ENCODE data around the gene WLS.
"Not testable (repeated sequence)": the region's sequence is repeated elsewhere in the genome, so short reads cannot be mapped to it uniquely, and the experiment has no call there.

Gene WLS

DNA sequence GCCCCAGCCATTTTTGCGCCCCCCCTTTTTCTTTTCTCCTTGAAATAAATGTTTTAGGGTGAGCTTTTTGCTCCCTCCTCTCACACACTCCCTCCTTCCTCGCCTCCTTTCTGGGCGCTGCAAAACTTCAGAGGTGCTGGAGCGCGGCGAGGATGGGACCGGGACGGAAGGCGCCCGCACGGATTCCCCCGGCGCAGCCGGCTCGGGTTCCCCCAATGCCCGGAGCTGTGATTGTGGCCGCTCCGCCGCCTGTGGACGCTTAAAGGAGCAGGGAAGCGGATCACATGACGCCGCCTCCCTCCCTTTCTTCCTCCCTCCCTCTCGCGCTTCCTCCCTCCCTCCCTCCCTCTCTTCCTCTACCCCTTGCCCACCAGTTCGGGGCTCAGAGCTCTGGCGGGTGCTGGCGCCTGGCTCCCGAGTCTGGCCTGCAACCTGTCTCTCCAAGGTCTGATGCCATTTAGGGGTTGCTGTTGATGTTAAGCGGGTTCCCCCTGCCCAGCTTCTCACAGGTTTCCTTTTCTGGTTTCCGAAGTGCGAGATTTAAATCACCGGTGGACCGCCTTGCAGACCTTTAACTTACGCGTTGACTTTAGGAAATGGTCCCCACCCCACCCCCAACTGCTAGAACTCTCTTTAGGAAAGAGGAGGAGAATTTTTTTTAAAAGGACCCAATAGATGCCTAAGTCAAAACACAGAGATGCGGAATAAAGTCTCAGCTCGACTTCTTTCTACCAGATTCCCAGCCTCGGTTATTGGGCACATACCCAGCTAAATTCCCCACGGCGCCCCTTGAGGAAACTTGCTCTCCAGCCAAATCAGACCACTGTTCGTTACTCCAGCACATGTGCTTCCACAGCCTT lies at the start of gene WLS:
Gene WLS (minus strand): TSS at position 235 of the 860 bp plus-strand sequence. CDS start 224 bp downstream, at position 11.
- H3K4me1 Mint-ChIP-seq = peaks cover 9% of the 10 kb centered on the region
- no peaks in the 10 kb centered on the region for H3K9me3 Mint-ChIP-seq
- no peaks in the 10 kb centered on the region for H3K36me3 Mint-ChIP-seq
- H3K27me3 Mint-ChIP-seq = peaks cover 17% of the 10 kb centered on the region
- no peak within 1 kb of the TSS for H3K27ac Mint-ChIP-seq
- peak within 1 kb of the TSS; percentile 84 for H3K4me3 Mint-ChIP-seq
- DNase-seq (ENCODE audit: low spot score in 2 of 2) (no peak), ATAC-seq (ENCODE audit: low read depth) (no peak)

DNA sequence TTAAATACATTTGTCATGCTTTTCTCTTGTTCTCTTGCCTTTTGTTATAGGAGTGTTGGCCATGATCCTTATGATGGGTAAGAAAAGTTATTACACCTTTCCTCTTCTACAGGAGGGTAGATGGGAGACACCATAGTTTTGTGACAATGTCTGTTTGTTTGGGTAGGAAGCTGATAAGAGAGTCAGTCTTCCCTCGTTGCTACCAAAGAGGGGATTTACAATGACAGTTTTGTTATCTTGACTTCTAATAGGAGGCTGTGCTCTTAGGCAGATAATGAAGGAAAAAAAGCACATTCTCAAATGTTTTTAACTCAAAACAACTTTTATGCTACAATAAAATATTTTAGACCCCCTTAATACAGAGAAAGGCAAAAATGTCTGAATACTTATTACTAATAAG lies 48.0 kb upstream of the WLS start:
- Mint-ChIP-seq H3K27me3 (peaks cover 2% of the 10 kb centered on the region), H3K27ac (no peak overlapping the region), H3K9me3 (peaks cover 2% of the 10 kb centered on the region), H3K36me3 (peaks cover 2% of the 10 kb centered on the region), H3K4me1 (no peaks in the 10 kb centered on the region), H3K4me3 (no peak overlapping the region)
- no peak for ATAC-seq (ENCODE audit: low read depth)
- DNase-seq (ENCODE audit: low spot score in 2 of 2) = no peak

DNA sequence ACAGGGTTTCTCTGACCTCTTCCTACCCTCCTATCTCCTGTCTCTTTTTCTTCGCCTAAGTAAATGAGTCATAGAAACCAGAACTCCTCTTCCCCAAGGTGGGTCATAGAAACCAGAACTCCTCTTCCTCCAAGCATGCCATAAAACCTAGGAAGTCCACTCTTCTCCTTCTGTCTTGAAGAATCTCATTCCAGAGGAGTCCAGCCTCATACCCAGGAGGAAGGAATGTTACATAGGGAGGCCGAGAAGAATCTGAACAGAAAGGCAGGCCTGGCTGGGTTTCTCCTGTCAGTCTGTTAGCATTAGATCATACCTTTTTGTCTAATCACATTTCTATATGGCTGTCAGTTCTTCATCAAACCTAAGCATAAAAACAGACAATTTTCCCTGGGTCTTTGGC lies 47.5 kb upstream of the WLS start:
- ATAC-seq (ENCODE audit: low read depth) (no peak), DNase-seq (ENCODE audit: low spot score in 2 of 2) (no peak)
- no peak overlapping the region for H3K4me3 Mint-ChIP-seq
- no peak overlapping the region for H3K27ac Mint-ChIP-seq
- H3K4me1 Mint-ChIP-seq = no peaks in the 10 kb centered on the region
- H3K36me3 Mint-ChIP-seq = no peaks in the 10 kb centered on the region
- H3K27me3 Mint-ChIP-seq = no peaks in the 10 kb centered on the region
- no peaks in the 10 kb centered on the region for H3K9me3 Mint-ChIP-seq

DNA sequence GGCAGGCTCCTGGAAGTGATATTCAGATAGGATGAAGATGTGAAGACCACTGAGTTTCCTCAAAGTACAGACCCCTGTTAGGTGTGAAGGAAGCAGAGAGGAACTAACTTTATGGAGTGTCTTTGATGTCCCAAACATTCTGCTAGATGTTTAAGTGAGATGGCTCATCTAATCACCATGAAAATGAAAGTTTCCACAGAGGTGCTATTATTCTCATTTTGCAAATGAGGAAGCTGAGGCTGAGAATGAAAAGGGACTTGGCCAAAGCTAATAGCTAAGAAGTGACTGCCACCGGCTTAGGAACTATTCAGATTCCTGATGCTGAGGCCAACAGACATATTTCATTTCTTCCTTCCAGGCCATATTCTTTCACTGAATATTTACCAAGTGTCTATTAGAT lies 45.9 kb upstream of the WLS start:
- no peak for ATAC-seq (ENCODE audit: low read depth)
- Mint-ChIP-seq H3K9me3 (no peaks in the 10 kb centered on the region), H3K36me3 (no peaks in the 10 kb centered on the region), H3K4me1 (no peaks in the 10 kb centered on the region), H3K27me3 (no peaks in the 10 kb centered on the region), H3K4me3 (no peak overlapping the region), H3K27ac (no peak overlapping the region)
- no peak for DNase-seq (ENCODE audit: low spot score in 2 of 2)

DNA sequence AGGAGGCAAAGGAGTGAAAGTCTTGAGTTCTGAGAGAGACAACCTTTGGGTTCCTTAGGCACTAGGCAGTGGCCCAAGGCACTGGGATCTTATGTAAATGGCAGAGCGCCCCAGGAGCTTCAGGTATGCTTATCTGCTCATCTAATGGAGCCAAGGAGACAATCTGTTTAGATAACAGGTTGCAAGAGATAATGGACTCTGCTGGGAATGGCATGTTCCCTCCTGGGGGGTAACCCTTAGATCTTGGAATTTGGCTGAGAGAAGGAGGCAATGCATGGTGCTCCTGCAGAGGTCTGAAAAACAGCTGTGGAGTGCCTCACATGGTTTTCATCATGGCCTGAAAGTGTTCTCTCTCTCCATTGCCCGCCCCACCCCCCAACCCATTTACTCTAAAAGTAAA lies 44.1 kb upstream of the WLS start:
- H3K4me3 Mint-ChIP-seq = no peak overlapping the region

DNA sequence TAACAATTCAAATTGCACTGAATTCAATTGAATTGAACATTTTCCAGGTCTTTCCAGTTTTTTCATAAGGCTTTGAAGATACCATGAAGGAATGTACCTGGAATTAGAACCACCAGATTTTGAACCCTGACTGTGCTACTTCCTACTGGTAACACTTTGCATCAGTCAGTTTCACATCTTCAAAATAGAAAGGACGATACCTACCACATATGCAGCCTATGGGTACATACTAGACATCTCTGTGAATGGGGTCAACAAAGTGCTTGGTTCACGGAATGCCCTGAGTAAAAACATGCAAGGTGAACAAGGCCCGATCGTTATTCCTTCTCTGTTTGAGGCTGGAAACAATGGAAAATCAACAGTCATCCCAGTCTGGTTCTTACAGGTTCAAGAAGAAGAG lies 41.2 kb upstream of the WLS start:
- DNase-seq (ENCODE audit: low spot score in 2 of 2) (no peak), ATAC-seq (ENCODE audit: low read depth) (no peak)
- H3K9me3 Mint-ChIP-seq = peaks cover 2% of the 10 kb centered on the region
- peaks cover 4% of the 10 kb centered on the region for H3K4me1 Mint-ChIP-seq
- no peak overlapping the region for H3K4me3 Mint-ChIP-seq
- peaks cover 2% of the 10 kb centered on the region for H3K27me3 Mint-ChIP-seq
- H3K27ac Mint-ChIP-seq = no peak overlapping the region
- H3K36me3 Mint-ChIP-seq = no peaks in the 10 kb centered on the region

More for the DNA sequence above, 44.1 kb upstream of the WLS start:
- Mint-ChIP-seq H3K9me3 (no peaks in the 10 kb centered on the region), H3K36me3 (no peaks in the 10 kb centered on the region), H3K27ac (no peak overlapping the region), H3K27me3 (no peaks in the 10 kb centered on the region), H3K4me1 (no peaks in the 10 kb centered on the region)
- ATAC-seq (ENCODE audit: low read depth) (no peak), DNase-seq (ENCODE audit: low spot score in 2 of 2) (no peak)

DNA sequence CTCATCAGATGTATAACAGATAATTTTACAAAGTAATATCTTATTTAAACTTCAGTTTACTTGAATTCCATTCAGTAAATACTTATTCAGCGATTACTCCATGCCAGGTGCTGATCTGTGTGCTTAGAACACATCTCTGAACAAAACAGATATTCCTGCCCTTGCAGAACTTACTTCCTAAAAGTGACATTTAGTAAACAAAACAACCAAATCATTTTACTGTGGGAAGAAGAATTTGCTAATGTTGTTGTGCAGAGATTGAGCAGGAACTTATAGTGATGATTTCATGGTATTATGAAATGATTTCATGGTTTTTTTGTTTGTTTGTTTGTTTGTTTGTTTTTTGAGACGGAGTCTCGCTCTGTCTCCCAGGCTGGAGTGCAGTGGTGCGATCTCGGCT lies 39.3 kb upstream of the WLS start:
- Mint-ChIP-seq H3K4me3 (no peak overlapping the region), H3K27ac (no peak overlapping the region), H3K27me3 (peaks cover 2% of the 10 kb centered on the region), H3K36me3 (no peaks in the 10 kb centered on the region), H3K9me3 (peaks cover 2% of the 10 kb centered on the region), H3K4me1 (peaks cover 4% of the 10 kb centered on the region)
- DNase-seq (ENCODE audit: low spot score in 2 of 2) (no peak), ATAC-seq (ENCODE audit: low read depth) (no peak)

DNA sequence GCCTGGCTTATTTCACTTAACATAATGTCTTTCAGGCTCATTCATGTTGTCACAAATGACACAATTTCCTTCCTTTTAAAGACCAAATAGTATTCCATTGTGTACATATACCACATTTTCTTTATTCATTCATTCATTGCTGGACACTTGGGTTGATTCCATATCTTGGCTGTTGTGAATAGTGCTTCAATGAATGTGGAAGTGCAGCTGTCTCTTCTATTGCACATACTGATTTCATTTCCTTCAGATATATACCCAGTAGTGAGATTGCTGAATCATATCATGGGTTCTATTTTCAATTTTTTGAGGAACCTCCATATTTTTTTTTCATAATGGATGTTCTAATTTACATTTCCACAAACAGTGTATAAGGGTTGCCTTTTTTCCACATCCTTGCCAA lies 38.6 kb upstream of the WLS start:
- no peak for ATAC-seq (ENCODE audit: low read depth)
- no peak overlapping the region for H3K4me3 Mint-ChIP-seq

DNA sequence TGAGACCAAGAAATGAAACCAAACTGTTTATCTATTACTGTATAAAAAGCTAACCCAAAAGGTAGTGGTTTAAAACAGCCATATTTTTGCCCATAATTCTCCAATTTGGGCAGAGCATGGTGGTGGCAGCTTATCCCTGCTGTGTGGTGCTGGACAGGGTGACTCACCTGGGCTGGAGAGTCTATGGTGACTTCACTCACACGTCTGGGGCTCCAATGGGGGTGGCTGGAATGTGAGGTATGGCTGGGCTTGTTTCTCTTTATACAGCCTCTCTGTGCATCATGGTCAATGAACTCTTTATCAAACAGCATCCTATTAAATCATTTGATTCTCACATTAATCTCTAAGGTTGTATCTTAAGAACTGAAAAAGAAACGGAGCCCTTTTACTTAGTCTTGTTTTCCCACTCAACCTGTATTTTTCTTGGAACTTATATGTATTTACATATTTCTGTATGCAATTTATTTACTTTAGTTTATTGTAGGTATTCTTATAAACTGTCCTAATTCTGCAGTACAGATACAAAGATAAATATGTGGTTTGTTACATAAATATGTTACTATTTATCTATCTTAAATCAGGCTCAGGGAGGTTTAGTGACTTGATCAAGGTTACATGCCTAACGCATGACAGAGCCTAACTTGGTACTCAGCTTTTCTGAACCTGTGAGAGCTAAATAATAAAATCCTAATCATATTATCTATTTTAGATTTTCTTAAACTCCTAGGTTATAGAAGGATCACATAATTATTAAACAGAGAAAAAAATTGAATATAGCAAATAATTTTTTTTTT lies 37.5 kb upstream of the WLS start:
- no peak overlapping the region for H3K4me3 Mint-ChIP-seq
- H3K27ac Mint-ChIP-seq = no peak overlapping the region
- ATAC-seq (ENCODE audit: low read depth) (no peak), DNase-seq (ENCODE audit: low spot score in 2 of 2) (no peak)
- peaks cover 2% of the 10 kb centered on the region for H3K27me3 Mint-ChIP-seq
- H3K9me3 Mint-ChIP-seq = peaks cover 2% of the 10 kb centered on the region
- peaks cover 4% of the 10 kb centered on the region for H3K4me1 Mint-ChIP-seq
- H3K36me3 Mint-ChIP-seq = no peaks in the 10 kb centered on the region

More for the DNA sequence above, 38.6 kb upstream of the WLS start:
- peaks cover 2% of the 10 kb centered on the region for H3K27me3 Mint-ChIP-seq
- H3K27ac Mint-ChIP-seq = no peak overlapping the region
- DNase-seq (ENCODE audit: low spot score in 2 of 2) = no peak
- no peaks in the 10 kb centered on the region for H3K36me3 Mint-ChIP-seq
- peaks cover 2% of the 10 kb centered on the region for H3K9me3 Mint-ChIP-seq
- H3K4me1 Mint-ChIP-seq = peaks cover 4% of the 10 kb centered on the region

DNA sequence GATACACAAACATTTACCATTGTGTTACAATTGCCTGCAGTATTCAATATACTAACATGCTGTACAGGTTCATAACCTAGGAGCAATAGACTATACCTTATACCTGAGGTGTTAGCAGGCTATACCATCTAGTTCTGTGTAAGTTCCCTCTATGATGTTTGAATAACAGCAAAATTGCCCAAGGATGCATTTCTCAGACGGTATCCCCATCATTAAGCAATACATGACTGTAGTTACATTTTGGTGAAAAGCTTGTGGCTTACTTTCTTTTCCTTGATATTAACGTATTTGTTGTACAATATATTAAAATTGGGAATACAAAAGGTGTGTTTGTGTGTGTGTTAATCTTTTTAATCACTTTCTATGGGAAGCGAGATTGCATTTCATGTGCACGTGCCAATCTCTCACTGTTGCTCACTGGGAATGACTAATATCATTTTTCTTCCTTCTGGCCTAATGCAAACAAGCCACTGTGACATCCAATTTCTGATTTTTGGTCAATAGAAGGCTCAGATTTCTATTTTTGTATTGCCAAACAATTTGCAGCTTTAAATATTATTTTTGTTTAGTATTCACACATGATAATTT lies 36.7 kb upstream of the WLS start:
- Mint-ChIP-seq H3K27ac (no peak overlapping the region), H3K4me1 (peaks cover 4% of the 10 kb centered on the region), H3K4me3 (no peak overlapping the region), H3K27me3 (peaks cover 2% of the 10 kb centered on the region), H3K9me3 (peaks cover 2% of the 10 kb centered on the region), H3K36me3 (no peaks in the 10 kb centered on the region)
- DNase-seq (ENCODE audit: low spot score in 2 of 2) (no peak), ATAC-seq (ENCODE audit: low read depth) (no peak)

DNA sequence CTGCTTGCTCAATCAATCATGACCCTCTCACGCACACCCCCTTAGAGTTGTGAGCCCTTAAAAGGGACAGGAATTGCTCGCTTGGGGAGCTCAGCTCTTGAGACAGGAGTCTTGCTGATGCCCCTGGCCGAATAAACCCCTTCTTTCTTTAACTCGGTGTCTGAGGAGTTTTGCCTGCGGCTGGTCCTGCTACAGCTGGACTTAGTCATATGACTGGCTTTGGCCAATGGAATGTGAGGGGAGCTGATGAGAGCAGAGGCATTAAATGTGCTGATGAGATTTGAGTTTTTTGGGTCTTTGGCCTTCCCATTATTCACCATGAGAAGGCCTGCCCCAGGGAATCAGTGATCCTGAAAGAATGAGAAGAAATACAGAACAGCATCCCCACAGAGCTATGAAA lies 24.5 kb upstream of the WLS start:
- not testable (repeated sequence) for H3K27ac Mint-ChIP-seq; H3K9me3 Mint-ChIP-seq; H3K4me3 Mint-ChIP-seq; H3K27me3 Mint-ChIP-seq; H3K36me3 Mint-ChIP-seq; H3K4me1 Mint-ChIP-seq; ATAC-seq (ENCODE audit: low read depth); DNase-seq (ENCODE audit: low spot score in 2 of 2)

DNA sequence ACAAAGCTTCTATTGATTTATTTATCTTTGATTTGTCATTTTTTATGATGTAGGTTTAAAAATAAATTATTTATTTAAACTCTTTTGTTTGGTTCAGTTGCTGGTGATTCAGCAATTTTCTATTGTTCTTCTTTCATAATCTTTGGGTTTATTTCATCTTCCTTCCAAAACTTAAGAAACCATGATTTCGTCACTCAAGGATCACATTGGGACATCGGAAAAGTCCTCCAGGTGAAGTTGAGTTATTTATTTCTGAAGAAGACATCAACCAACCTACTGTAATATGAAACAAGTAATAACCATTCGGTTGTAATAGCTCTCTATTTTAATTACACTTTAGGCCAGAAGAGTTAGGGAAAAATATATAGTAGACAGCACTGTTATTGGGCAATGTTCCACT lies 23.0 kb upstream of the WLS start:
- no peak for ATAC-seq (ENCODE audit: low read depth)
- DNase-seq (ENCODE audit: low spot score in 2 of 2) = no peak
- H3K4me3 Mint-ChIP-seq = no peak overlapping the region
- H3K4me1 Mint-ChIP-seq = no peaks in the 10 kb centered on the region
- no peaks in the 10 kb centered on the region for H3K27me3 Mint-ChIP-seq
- peaks cover 6% of the 10 kb centered on the region for H3K9me3 Mint-ChIP-seq
- no peaks in the 10 kb centered on the region for H3K36me3 Mint-ChIP-seq
- no peak overlapping the region for H3K27ac Mint-ChIP-seq

DNA sequence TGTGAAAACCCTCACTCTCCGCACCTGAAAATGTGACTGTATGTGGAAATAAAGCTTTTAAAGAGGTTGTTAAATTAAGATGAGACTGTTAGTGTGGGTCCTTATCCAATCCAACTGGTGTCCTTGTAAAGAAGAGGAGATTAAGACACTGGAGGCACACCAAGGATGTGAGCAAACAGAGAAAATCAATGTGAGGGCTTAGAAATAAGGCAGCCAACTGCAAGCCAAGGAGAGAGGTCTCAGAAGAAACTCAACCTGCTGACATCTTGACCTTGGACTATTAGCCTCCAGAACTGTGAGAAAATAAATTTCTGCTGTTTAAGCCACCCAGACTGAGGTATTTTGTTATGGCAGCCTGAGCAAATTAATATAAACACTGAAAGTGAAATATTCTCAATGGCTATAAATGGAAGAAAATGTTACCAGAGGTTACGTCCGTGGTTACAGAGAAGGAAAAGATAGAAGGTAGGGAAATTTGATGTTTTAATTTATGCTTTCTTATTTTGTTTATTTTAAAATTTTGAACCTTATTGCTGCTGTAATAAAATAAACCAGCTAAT lies 22.4 kb upstream of the WLS start:
- Mint-ChIP-seq H3K36me3 (no peaks in the 10 kb centered on the region), H3K27me3 (no peaks in the 10 kb centered on the region), H3K4me1 (no peaks in the 10 kb centered on the region), H3K4me3 (no peak overlapping the region), H3K27ac (no peak overlapping the region), H3K9me3 (peaks cover 6% of the 10 kb centered on the region)
- DNase-seq (ENCODE audit: low spot score in 2 of 2) (no peak), ATAC-seq (ENCODE audit: low read depth) (no peak)

DNA sequence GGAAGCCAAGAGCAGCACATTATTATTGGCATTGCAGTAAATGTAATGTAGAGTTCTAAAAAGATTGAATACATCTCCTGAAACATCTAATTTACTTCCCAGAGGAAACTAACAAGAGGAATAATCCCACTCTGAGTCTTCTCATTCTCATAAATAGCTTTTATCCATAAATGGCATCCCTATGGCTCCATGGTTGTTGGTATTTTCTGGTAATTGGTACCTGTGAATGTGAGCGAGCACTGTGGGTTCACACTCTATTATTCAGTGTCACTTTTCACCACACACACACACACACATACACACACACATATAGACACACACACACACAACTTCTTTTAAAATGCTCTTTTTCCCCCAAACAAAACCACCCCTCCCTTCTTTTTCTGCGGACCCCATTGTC lies 4.7 kb upstream of the WLS start:
- Mint-ChIP-seq H3K36me3 (no peaks in the 10 kb centered on the region), H3K9me3 (no peaks in the 10 kb centered on the region), H3K4me3 (no peak overlapping the region), H3K27ac (no peak overlapping the region), H3K4me1 (peaks cover 4% of the 10 kb centered on the region), H3K27me3 (peaks cover 16% of the 10 kb centered on the region)
- DNase-seq (ENCODE audit: low spot score in 2 of 2) = no peak
- ATAC-seq (ENCODE audit: low read depth) = no peak

Data from memory B cell (primary cell).